ENCODE results near the gene TNNT1. TPM values are rescaled to one million over a fixed set of nuclear protein-coding genes. Genes with fewer than 3 reads are reported as not detected.

TNNT1 gene
- polyA plus RNA-seq, 1 of the 3 experiments (the other 2 are of a cell fraction) = 39.5 TPM

DNA sequence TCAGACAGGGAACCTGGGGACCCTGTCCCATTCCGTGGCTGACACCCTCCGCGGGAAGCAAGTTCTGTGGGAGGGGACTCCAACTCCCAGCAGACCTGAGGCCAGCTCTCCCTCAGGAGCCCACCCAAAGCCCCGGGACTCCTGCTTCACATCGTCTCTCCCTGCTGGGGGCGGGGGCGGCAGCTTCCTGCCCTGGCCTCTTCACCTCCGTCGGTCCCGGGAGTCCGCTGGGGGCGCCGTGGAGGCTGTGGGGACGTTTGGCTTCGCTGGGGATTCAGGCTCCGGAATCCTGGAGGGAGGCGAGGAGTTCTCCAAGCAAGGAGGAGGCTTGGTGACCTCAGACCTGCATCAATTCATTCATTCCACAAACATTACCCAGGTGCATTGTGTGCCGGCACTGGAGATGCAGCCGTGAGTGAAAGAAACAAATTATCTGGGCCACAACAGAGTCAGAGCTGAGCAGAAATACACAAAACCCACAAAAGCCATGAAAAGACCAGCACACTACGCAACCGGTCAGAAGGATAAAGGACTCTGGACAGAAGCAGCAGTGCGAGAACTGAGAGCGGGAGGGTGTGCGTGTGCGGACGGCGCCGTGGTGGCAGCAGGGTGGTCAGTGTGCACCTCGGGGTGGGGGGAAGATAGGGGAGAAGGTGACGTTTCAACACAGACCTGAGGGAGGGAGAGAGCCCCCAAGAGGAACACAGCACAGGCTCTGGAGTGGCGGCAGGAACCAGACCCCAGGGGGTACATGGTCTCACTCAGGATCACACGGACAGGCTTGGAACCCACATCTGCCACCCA is 54.3 kb downstream of the TNNT1 start:
- Histone ChIP-seq H3K9me3 (no peaks in the 10 kb centered on the region), H3K9ac (no peak overlapping the region), H3K27me3 (ENCODE audit: insufficient read depth) (no peaks in the 10 kb centered on the region), H3K4me1 (ENCODE audit: control insufficient read depth in 1 of 2, insufficient read depth in 2 of 2, low read depth in 1 of 2, low read length in 1 of 2) (no peaks in the 10 kb centered on the region; a peak in 1 of 4 replicates), H2AFZ (ENCODE audit: low read depth) (no peak overlapping the region), H3K36me3 (replicated peaks in 1 of 2; ENCODE audit: control insufficient read depth in 1 of 2, insufficient read depth in 2 of 2, low read length in 1 of 2) (peaks cover 0 to 43% of the 10 kb centered on the region in 2 experiments), H3K4me2 (no peak overlapping the region), H3K4me3 (ENCODE audit: low read depth in 2 of 2, low read length in 1 of 2) (no peak overlapping the region), H3K79me2 (ENCODE audit: insufficient read depth) (no peaks in the 10 kb centered on the region), H3K27ac (ENCODE audit: low read depth in 2 of 2, low read length in 1 of 2) (no peak overlapping the region; a peak in 1 of 4 replicates), H3K9me2 (no peaks in the 10 kb centered on the region), H4K20me1 (ENCODE audit: insufficient read depth) (0 out of 2 replicates have a peak, but pooled peaks cover under 1% of the 10 kb centered on the region), H3F3A (replicated peaks; ENCODE audit: insufficient read depth) (peaks cover 8% of the 10 kb centered on the region)
- WGBS (ENCODE audit: low lambda C conversion rate) = 90% methylated on average over 19 of the region's 32 CpGs
- CTCF ChIA-PET = interaction anchor here (1.6 kb wide), 1 partner anchor 38 kb away, joined by 5 read pairs; no protein-coding TSS in a partner anchor
- no peak for TF ChIP-seq MEF2A (IDR thresholded peaks at IDR 0.05; ENCODE audit: borderline replicate concordance, low read depth)
- TF ChIP-seq TCF12 (IDR thresholded peaks at IDR 0.05) = no peak
- TF ChIP-seq, protein P1, sequence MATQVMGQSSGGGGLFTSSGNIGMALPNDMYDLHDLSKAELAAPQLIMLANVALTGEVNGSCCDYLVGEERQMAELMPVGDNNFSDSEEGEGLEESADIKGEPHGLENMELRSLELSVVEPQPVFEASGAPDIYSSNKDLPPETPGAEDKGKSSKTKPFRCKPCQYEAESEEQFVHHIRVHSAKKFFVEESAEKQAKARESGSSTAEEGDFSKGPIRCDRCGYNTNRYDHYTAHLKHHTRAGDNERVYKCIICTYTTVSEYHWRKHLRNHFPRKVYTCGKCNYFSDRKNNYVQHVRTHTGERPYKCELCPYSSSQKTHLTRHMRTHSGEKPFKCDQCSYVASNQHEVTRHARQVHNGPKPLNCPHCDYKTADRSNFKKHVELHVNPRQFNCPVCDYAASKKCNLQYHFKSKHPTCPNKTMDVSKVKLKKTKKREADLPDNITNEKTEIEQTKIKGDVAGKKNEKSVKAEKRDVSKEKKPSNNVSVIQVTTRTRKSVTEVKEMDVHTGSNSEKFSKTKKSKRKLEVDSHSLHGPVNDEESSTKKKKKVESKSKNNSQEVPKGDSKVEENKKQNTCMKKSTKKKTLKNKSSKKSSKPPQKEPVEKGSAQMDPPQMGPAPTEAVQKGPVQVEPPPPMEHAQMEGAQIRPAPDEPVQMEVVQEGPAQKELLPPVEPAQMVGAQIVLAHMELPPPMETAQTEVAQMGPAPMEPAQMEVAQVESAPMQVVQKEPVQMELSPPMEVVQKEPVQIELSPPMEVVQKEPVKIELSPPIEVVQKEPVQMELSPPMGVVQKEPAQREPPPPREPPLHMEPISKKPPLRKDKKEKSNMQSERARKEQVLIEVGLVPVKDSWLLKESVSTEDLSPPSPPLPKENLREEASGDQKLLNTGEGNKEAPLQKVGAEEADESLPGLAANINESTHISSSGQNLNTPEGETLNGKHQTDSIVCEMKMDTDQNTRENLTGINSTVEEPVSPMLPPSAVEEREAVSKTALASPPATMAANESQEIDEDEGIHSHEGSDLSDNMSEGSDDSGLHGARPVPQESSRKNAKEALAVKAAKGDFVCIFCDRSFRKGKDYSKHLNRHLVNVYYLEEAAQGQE (IDR thresholded peaks at IDR 0.05; ENCODE audit: low read depth, low read length) = no peak
- TF ChIP-seq, protein P2, sequence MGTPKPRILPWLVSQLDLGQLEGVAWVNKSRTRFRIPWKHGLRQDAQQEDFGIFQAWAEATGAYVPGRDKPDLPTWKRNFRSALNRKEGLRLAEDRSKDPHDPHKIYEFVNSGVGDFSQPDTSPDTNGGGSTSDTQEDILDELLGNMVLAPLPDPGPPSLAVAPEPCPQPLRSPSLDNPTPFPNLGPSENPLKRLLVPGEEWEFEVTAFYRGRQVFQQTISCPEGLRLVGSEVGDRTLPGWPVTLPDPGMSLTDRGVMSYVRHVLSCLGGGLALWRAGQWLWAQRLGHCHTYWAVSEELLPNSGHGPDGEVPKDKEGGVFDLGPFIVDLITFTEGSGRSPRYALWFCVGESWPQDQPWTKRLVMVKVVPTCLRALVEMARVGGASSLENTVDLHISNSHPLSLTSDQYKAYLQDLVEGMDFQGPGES (IDR thresholded peaks at IDR 0.05; ENCODE audit: low read depth, low read length) = no peak
- TF ChIP-seq RFX5 (IDR thresholded peaks at IDR 0.05; ENCODE audit: low read length) = no peak
- TF ChIP-seq FOXM1 (IDR thresholded peaks at IDR 0.05; ENCODE audit: low read depth) = no peak
- TF ChIP-seq RCOR1 (IDR thresholded peaks at IDR 0.05; ENCODE audit: low read length) = no peak
- TF ChIP-seq, protein P3, sequence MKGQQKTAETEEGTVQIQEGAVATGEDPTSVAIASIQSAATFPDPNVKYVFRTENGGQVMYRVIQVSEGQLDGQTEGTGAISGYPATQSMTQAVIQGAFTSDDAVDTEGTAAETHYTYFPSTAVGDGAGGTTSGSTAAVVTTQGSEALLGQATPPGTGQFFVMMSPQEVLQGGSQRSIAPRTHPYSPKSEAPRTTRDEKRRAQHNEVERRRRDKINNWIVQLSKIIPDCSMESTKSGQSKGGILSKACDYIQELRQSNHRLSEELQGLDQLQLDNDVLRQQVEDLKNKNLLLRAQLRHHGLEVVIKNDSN (IDR thresholded peaks at IDR 0.05; ENCODE audit: borderline replicate concordance, low read depth) = no peak
- no peak for TF ChIP-seq ELF1 (IDR thresholded peaks at IDR 0.05)
- no peak for TF ChIP-seq GABPA (IDR thresholded peaks at IDR 0.05; ENCODE audit: low read depth)
- no peak for TF ChIP-seq TAF1 (IDR thresholded peaks at IDR 0.05; ENCODE audit: borderline replicate concordance, low read depth, low read length)
- TF ChIP-seq GATA2 (CRISPR knock-in tag; IDR thresholded peaks at IDR 0.05) = no peak
- no peak for TF ChIP-seq MXI1 (IDR thresholded peaks at IDR 0.05; ENCODE audit: low read depth, low read length)
- no peak for TF ChIP-seq NFIC (IDR thresholded peaks at IDR 0.05; ENCODE audit: borderline replicate concordance)
- no peak for TF ChIP-seq EP300 (IDR thresholded peaks at IDR 0.05; ENCODE audit: borderline replicate concordance in 1 of 2, low read depth in 1 of 2, low read length in 1 of 2)
- no peak for TF ChIP-seq YY1 (IDR thresholded peaks at IDR 0.05; ENCODE audit: low read depth)
- no peak for TF ChIP-seq TEAD4 (IDR thresholded peaks at IDR 0.05; ENCODE audit: borderline replicate concordance, insufficient read depth)
- no peak for TF ChIP-seq SMC3 (IDR thresholded peaks at IDR 0.05; ENCODE audit: low read depth, low read length)
- TF ChIP-seq, protein P4, sequence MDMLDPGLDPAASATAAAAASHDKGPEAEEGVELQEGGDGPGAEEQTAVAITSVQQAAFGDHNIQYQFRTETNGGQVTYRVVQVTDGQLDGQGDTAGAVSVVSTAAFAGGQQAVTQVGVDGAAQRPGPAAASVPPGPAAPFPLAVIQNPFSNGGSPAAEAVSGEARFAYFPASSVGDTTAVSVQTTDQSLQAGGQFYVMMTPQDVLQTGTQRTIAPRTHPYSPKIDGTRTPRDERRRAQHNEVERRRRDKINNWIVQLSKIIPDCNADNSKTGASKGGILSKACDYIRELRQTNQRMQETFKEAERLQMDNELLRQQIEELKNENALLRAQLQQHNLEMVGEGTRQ (IDR thresholded peaks at IDR 0.05; ENCODE audit: borderline replicate concordance, low read depth, low read length) = no peak
- POLR2A ChIA-PET = no interaction called here
- DNase-seq = no peak
